Ascending aorta (tissue), 2 donors: Measurements from ENCODE around the gene PDGFD. TPM values are rescaled to one million over a fixed set of nuclear protein-coding genes. Genes with fewer than 3 reads are reported as not detected.
A peak's percentile ranks its signal among the peaks of the same experiment; 100 is the strongest.

ENCODE experiments used
- DNase-seq, 2 donors: peaks; one replicate each; pipeline ENCODE4 v3.0.0-alpha.2; 2019; ENCODE audit warnings: low spot score in 2 of 2
- H3K27ac ChIP-seq, 2 donors: fragments of 200-600 bp; sonication (generic); one replicate each; pipeline ENCODE4 v1.5.1; 2016 to 2017; ENCODE audit warnings: mild to moderate bottlenecking in 1 of 2
- H3K27me3 ChIP-seq: fragments of 200-600 bp; sonication (generic); one replicate; pipeline ENCODE4 v1.5.1; 2017
- H3K36me3 ChIP-seq, 2 donors: fragments of 200-600 bp; sonication (generic); one replicate each; pipeline ENCODE4 v1.5.1; 2016
- H3K4me1 ChIP-seq, 2 donors: fragments of 200-600 bp; sonication (generic); one replicate each; pipeline ENCODE4 v1.5.1; 2016 to 2017; ENCODE audit warnings: mild to moderate bottlenecking in 1 of 2
- H3K4me3 ChIP-seq, 2 donors: fragments of 200-600 bp; sonication (generic); one replicate each; pipeline ENCODE4 v1.5.1; 2016 to 2017; ENCODE audit warnings: mild to moderate bottlenecking in 1 of 2
- H3K9me3 ChIP-seq, 2 donors: fragments of 200-600 bp; sonication (generic); one replicate each; pipeline ENCODE4 v1.5.1; 2016
- CTCF ChIP-seq, 3 experiments: fragments of 200-600 bp in 2 of 3; fragments of 450-650 bp in 1 of 3; sonication (generic) in 2 of 3; IDR thresholded peaks; one replicate each; pipeline ENCODE4 v1.5.1; 2016 to 2019; ENCODE audit warnings: antibody characterized with exemption in 3 of 3, mild to moderate bottlenecking in 1 of 3, moderate library complexity in 1 of 3
- intact Hi-C: fragments of 100-400 bp; cut with DNase I; formaldehyde crosslinking; loops from one replicate; pipeline ENCODE4 v1.15.1; 2023
- total RNA-seq: library from RNA; depleted of rRNA; stranded (reverse); fragments of >200 nt; gene quantifications from one replicate; pipeline ENCODE4 v1.1.0, GENCODE V29; 2016

The PDGFD gene
- total RNA-seq, 1 donor from 2014 or later: 50.6 TPM

GRCh38 chr11:104163100-104164027 is 583 bp downstream of the PDGFD start:
- H3K9me3 ChIP-seq: no peaks in the 10 kb centered on the region
- no peaks in the 10 kb centered on the region for H3K36me3 ChIP-seq
- peak overlapping the region; percentile 71 to 72 for H3K27ac ChIP-seq
- H3K4me1 ChIP-seq: no peaks in the 10 kb centered on the region
- intact Hi-C loops: loop anchor here (5.0 kb wide), 1 partner anchor 481 kb away; no protein-coding TSS in a partner anchor
- peak overlapping the region; percentile 83 to 84 for H3K4me3 ChIP-seq
- peak in 1 of 3 experiments; percentile 29 for TF ChIP-seq CTCF (IDR thresholded peaks at IDR 0.05)
- peak in 1 of 2 donors; percentile 64 for DNase-seq
- H3K27me3 ChIP-seq: no peaks in the 10 kb centered on the region

- Histone ChIP-seq H3K4me3 (peak overlapping the region; percentile 83 to 84), H3K9me3 (no peaks in the 10 kb centered on the region), H3K36me3 (no peaks in the 10 kb centered on the region), H3K4me1 (no peaks in the 10 kb centered on the region), H3K27me3 (no peaks in the 10 kb centered on the region), H3K27ac (no peak overlapping the region)
- intact Hi-C loops: loop anchor here (5.0 kb wide), 1 partner anchor 480 kb away; no protein-coding TSS in a partner anchor
- no peak for DNase-seq
- no peak for TF ChIP-seq CTCF (IDR thresholded peaks at IDR 0.05)
Observed at GRCh38 chr11:104161751-104162450, 2.0 kb downstream of the PDGFD start.

- intact Hi-C loops: no loop called here
- no peaks in the 10 kb centered on the region for H3K9me3 ChIP-seq
- H3K27ac ChIP-seq: no peak overlapping the region
- H3K4me1 ChIP-seq: no peaks in the 10 kb centered on the region
- no peak for DNase-seq
- TF ChIP-seq CTCF (IDR thresholded peaks at IDR 0.05): no peak
- H3K4me3 ChIP-seq: no peak overlapping the region
- no peaks in the 10 kb centered on the region for H3K36me3 ChIP-seq
- no peaks in the 10 kb centered on the region for H3K27me3 ChIP-seq
Observed at GRCh38 chr11:104159356-104159755, 4.6 kb downstream of the PDGFD start.

GRCh38 chr11:104155375-104155774 is 8.6 kb downstream of the PDGFD start:
- no peak overlapping the region for H3K27ac ChIP-seq
- no peaks in the 10 kb centered on the region for H3K4me1 ChIP-seq
- H3K36me3 ChIP-seq: no peaks in the 10 kb centered on the region
- intact Hi-C loops: no loop called here
- no peaks in the 10 kb centered on the region for H3K27me3 ChIP-seq
- H3K9me3 ChIP-seq: no peaks in the 10 kb centered on the region
- no peak overlapping the region for H3K4me3 ChIP-seq
- no peak for DNase-seq
- TF ChIP-seq CTCF (IDR thresholded peaks at IDR 0.05): no peak

GRCh38 chr11:104154296-104154695 is 9.7 kb downstream of the PDGFD start:
- TF ChIP-seq CTCF (IDR thresholded peaks at IDR 0.05): no peak
- Histone ChIP-seq H3K4me3 (no peak overlapping the region), H3K27me3 (no peaks in the 10 kb centered on the region), H3K4me1 (no peaks in the 10 kb centered on the region), H3K27ac (no peak overlapping the region), H3K9me3 (no peaks in the 10 kb centered on the region), H3K36me3 (no peaks in the 10 kb centered on the region)
- intact Hi-C loops: no loop called here
- DNase-seq: no peak
